ENCODE results near the gene PTTG1.

DNA sequence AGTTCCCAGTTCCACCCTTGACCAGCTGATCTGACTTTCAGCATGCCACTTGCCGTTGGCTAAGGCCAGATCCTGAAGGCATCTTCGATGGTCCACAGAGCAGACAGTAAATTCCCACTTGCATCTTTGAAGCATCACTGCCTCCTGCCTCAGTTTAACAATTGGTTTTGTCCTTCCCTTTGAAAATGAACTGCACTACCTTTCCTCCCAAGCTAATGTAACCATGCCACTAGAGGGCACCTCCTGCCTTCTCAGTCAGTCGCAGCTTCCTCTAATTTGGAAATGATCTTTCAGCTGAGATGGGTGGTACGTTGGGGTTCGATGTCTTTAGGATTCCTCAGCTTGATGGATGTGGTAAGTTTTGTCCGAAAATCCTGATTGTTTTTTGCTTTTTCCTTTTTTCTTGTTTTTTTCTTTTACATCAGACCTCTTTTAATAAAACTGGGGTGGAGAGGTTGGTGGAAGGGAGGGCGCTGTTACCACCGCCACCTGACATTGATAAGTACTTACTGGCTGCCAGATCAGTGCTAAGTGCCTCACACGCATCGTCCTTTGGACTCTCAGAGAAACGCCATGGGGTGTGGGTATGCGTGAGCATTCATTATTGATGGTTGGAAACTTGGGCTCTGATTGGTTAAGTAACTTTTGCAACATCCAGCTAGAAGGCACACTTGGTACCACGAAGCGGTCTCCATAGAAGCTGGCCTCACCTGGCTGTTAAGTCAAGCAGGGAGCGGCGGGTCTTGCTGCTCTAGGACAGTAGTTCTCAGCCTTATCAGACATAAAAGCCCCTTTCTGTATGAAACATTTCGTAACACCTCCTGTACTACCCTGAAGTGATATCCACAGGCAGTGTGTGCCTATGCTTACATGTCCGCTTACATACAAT, 16.9 kb downstream of the PTTG1 start:
- TF ChIP-seq, protein P1, sequence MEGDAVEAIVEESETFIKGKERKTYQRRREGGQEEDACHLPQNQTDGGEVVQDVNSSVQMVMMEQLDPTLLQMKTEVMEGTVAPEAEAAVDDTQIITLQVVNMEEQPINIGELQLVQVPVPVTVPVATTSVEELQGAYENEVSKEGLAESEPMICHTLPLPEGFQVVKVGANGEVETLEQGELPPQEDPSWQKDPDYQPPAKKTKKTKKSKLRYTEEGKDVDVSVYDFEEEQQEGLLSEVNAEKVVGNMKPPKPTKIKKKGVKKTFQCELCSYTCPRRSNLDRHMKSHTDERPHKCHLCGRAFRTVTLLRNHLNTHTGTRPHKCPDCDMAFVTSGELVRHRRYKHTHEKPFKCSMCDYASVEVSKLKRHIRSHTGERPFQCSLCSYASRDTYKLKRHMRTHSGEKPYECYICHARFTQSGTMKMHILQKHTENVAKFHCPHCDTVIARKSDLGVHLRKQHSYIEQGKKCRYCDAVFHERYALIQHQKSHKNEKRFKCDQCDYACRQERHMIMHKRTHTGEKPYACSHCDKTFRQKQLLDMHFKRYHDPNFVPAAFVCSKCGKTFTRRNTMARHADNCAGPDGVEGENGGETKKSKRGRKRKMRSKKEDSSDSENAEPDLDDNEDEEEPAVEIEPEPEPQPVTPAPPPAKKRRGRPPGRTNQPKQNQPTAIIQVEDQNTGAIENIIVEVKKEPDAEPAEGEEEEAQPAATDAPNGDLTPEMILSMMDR (IDR thresholded peaks at IDR 0.05), result peak; percentile 45 to 75 (median 68)
- no peak for TF ChIP-seq POLR2A (IDR thresholded peaks at IDR 0.05)

Measured in Peyer's patch (tissue), 4 donors.